ENCODE data around the gene IDH3B. TPM values are rescaled to one million over a fixed set of nuclear protein-coding genes. Genes with fewer than 3 reads are reported as not detected.

The IDH3B gene
- total RNA-seq, 2 donors from 2014 or later: 65.4 to 77.1 TPM

- Histone ChIP-seq H3K9me3 (no peaks in the 10 kb centered on the region), H3K36me3 (replicated peaks in 1 of 2; ENCODE audit: insufficient read depth in 1 of 2, low read depth in 2 of 2) (peaks cover 5 to 46% of the 10 kb centered on the region in 2 donors), H3K4me1 (peaks cover 15% of the 10 kb centered on the region), H3K4me3 (no peak overlapping the region), H3K27ac (no peak overlapping the region), H3K27me3 (no peaks in the 10 kb centered on the region)
- intact Hi-C loops (cut with DNase I): no loop called here
- TF ChIP-seq POLR2A (IDR thresholded peaks at IDR 0.05): no peak
- no peak for TF ChIP-seq CTCF (IDR thresholded peaks at IDR 0.05)
- DNase-seq (no peak), ATAC-seq (no peak)
- WGBS, 2 donors: 90 to 91% methylated on average over 10 of the region's 10 CpGs
These were observed 4.5 kb downstream of the IDH3B start for GRCh38 chr20:2659547-2659946.

GRCh38 chr20:2658414-2659354 is 5.3 kb downstream of the IDH3B start:
- TF ChIP-seq POLR2A (IDR thresholded peaks at IDR 0.05) (no peak), CTCF (IDR thresholded peaks at IDR 0.05) (no peak)
- H3K27me3 ChIP-seq: no peaks in the 10 kb centered on the region
- H3K36me3 ChIP-seq (replicated peaks in 1 of 2; ENCODE audit: insufficient read depth in 1 of 2, low read depth in 2 of 2): peaks cover 5 to 48% of the 10 kb centered on the region in 2 donors
- DNase-seq (no peak), ATAC-seq (no peak)
- H3K9me3 ChIP-seq: no peaks in the 10 kb centered on the region
- intact Hi-C loops (cut with DNase I): no loop called here
- 73 to 80% methylated on average over 11 to 13 of the region's 13 CpGs for WGBS, 2 donors
- H3K4me1 ChIP-seq: peaks cover 23% of the 10 kb centered on the region
- H3K27ac ChIP-seq: no peak overlapping the region
- no peak overlapping the region for H3K4me3 ChIP-seq

- intact Hi-C loops (cut with DNase I): no loop called here
- H3K27me3 ChIP-seq: no peaks in the 10 kb centered on the region
These were observed 6.3 kb downstream of the IDH3B start for GRCh38 chr20:2657674-2658073.

GRCh38 chr20:2657241-2657640 is 6.8 kb downstream of the IDH3B start:
- TF ChIP-seq POLR2A (IDR thresholded peaks at IDR 0.05): no peak
- no peak for TF ChIP-seq CTCF (IDR thresholded peaks at IDR 0.05)
- Histone ChIP-seq H3K27me3 (no peaks in the 10 kb centered on the region), H3K4me3 (no peak overlapping the region), H3K36me3 (replicated peaks in 1 of 2; ENCODE audit: insufficient read depth in 1 of 2, low read depth in 2 of 2) (peaks cover 5 to 48% of the 10 kb centered on the region in 2 donors), H3K9me3 (no peaks in the 10 kb centered on the region), H3K4me1 (peaks cover 20% of the 10 kb centered on the region), H3K27ac (no peak overlapping the region)
- ATAC-seq (no peak), DNase-seq (no peak)
- 64 to 75% methylated on average over 4 to 5 of the region's 5 CpGs for WGBS, 2 donors
- intact Hi-C loops (cut with DNase I): no loop called here

More at GRCh38 chr20:2657674-2658073, 6.3 kb downstream of the IDH3B start:
- Histone ChIP-seq H3K9me3 (no peaks in the 10 kb centered on the region), H3K4me3 (no peak overlapping the region), H3K27ac (no peak overlapping the region), H3K36me3 (replicated peaks in 1 of 2; ENCODE audit: insufficient read depth in 1 of 2, low read depth in 2 of 2) (peaks cover 5 to 48% of the 10 kb centered on the region in 2 donors), H3K4me1 (peaks cover 21% of the 10 kb centered on the region)
- WGBS, 2 donors: 75 to 87% methylated on average over 5 of the region's 5 CpGs
- TF ChIP-seq CTCF (IDR thresholded peaks at IDR 0.05) (no peak), POLR2A (IDR thresholded peaks at IDR 0.05) (no peak)
- ATAC-seq (no peak), DNase-seq (no peak)
